A549 treated with GW870086 at 1 μM for 4 hours (cell line): Measurements from ENCODE around the gene RFC3. TPM values are rescaled to one million over a fixed set of nuclear protein-coding genes. Genes with fewer than 3 reads are reported as not detected.

Experiments used
- total RNA-seq: library from RNA; stranded (reverse); fragments of 200-300 nt; extraction: Qiagen RNA extraction; gene quantifications from 5 replicates; pipeline ENCODE4 v1.2.3, GENCODE V29; 2022; ENCODE audit warnings: low read depth

Gene RFC3, protein sequence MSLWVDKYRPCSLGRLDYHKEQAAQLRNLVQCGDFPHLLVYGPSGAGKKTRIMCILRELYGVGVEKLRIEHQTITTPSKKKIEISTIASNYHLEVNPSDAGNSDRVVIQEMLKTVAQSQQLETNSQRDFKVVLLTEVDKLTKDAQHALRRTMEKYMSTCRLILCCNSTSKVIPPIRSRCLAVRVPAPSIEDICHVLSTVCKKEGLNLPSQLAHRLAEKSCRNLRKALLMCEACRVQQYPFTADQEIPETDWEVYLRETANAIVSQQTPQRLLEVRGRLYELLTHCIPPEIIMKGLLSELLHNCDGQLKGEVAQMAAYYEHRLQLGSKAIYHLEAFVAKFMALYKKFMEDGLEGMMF
- 26.5 to 34.8 TPM (median 33.1 TPM) in 5 replicates for total RNA-seq

GRCh38 chr13:33817901-33818706, at the start of gene RFC3:
TSS of gene RFC3 (plus strand) at chr13:33818149. CDS start at chr13:33818179, 30 bp downstream.

